HG03442 (cell line): ENCODE measurements around the gene NR2C2AP.
"Not testable (repeated sequence)": the region's sequence is repeated elsewhere in the genome, so short reads cannot be mapped to it uniquely, and the experiment has no call there.

Experiments
- ATAC-seq: cut with Tn5 transposase; IDR thresholded peaks from one replicate; pipeline ENCODE4 v1.9.1; 2021; ENCODE audit warnings: mild to moderate bottlenecking, moderate library complexity; ENCODE audit not compliant: unreplicated experiment

Gene NR2C2AP, protein sequence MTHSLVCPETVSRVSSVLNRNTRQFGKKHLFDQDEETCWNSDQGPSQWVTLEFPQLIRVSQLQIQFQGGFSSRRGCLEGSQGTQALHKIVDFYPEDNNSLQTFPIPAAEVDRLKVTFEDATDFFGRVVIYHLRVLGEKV

DNA sequence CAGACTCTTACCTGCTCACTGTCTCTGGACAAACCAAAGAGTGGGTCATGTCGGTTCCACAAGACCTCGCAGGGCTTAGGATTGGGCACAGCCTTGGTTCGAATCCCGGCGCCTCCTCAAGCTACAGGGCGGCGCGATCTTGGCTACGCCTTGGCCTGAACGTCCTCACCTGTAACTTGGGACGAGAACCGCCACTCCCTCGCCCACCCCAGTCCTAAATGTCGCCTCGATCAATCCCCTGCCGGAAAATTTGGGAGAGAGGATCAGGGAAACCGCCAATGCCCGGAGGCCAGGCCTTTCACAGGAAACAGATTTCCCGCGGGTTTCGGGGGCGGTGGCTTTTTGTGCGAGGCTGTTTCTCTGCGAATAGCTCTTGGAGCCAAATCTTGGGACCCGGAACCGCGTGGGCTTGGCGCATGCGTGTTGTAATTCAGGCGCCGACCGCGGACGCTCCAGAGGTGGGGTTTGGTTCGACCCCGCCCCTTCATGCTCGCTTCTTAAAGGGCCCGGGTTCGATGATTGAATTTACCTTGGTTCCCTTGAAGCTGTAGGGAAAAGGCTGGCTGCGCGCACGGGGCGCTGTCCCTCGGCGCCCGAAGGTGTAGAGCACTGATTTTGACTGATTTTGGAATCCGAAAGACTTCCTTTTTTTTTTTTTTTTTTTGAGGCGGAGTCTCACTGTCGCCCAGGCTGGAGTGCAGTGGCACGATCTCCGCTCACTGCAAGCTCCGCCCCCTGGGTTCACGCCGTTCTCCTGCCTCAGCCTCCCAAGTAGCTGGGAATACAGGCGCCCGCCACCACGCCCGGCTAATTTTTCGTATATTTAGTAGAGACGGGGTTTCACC is at the start of gene NR2C2AP:
Gene NR2C2AP (minus strand): TSS at position 403 of the 845 bp plus-strand sequence. CDS start 354 bp downstream, at position 49.
- ATAC-seq: peak; percentile 70

DNA sequence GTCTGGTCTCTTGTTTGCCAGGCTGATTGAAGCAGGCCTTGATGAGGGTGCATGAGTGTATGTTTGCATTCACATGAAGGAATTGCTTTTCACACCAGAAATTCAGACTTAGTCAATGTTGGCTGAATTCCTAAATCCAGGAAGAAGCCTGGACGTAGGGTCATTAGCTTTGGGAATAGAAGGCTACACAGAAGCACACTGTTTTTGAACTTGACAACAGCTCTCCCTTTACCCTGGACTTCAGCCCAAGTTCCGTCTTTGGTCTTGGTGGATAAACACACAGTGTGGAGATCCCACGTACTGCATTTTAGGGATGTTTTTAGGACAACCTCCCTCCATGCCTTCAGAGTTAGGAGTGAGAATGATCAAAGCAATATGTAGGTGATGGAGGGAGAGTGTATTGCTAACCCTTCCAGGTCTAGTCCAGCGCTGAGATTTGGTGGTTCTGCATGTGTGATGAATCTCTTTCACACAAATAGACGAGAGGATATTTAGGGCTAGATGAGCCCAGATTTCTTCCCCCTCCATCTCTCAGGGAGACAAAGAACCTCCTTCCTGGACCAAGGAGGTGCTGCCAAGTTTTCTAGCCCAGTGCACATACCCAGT is 47.1 kb upstream of the NR2C2AP start:
- ATAC-seq: no peak

DNA sequence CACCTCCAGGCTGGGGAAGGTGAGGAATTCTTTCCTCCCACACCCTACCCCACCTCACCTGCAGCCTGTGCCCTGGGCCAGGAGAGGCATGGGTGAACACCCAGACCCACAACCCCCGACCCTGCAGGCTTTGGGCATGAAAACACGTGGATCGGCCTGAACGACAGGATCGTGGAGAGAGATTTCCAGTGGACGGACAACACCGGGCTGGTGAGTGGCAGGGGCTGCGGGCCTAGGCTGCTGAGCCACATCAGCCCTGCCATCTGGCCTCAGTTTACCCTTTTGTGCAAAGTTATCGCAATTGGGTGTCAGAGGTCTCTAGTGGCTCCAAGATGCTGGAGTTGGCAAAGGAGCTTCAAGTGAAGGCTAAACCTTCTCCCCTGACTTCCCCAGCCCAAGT is 37.3 kb upstream of the NR2C2AP start:
- no peak for ATAC-seq

DNA sequence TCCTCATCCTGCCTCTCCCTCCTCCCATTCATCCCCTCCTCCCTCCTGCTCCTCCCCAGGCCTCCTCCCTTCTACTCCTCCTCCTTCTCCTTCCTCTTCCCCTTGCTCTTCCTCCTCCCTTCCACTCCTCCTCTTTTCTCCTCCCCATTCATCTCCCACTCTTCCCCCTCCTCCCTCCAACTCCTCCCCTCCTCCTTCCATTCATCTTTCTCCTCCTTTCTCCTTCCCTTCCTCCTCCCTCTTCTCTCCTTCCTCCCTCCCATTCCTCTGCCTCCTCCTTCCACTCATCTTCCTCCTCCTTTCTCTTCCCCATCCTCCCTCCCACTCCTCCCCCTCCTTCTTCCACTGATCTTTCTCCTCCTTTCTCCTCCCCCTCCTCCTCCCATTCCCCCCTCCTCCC is 36.5 kb upstream of the NR2C2AP start:
- ATAC-seq: no peak

DNA sequence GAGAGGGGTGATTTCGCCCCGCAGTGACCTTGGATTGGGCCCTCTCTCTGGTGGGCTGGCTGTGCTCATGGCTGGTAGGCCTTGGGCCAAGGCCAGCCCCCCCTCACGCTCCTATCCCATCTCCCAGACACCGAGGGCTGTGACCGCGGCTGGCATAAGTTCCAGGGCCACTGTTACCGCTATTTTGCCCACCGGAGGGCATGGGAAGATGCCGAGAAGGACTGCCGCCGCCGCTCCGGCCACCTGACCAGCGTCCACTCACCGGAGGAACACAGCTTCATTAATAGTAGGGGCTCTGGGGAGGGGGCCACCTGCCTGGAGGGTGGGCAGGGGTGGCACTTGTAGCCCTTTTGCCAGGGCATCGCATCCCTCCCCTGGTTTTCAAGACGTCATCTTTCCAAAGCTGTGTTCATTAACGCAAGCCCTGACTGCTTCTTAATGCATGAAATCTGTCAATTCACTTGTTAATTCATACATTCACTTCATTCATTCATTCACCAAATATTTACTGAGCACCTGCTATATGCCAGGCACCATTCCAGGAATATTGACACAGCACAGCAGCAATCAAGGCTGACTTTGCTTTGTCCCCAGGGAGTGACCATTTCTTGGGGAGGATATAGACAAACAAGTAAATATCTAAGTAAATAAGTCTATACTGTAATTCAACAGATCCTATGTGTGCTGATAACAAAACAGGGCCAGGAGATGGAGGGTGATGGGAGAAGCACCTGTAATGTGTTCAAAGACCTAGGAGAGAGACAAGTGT is 35.1 kb upstream of the NR2C2AP start:
- ATAC-seq: no peak

DNA sequence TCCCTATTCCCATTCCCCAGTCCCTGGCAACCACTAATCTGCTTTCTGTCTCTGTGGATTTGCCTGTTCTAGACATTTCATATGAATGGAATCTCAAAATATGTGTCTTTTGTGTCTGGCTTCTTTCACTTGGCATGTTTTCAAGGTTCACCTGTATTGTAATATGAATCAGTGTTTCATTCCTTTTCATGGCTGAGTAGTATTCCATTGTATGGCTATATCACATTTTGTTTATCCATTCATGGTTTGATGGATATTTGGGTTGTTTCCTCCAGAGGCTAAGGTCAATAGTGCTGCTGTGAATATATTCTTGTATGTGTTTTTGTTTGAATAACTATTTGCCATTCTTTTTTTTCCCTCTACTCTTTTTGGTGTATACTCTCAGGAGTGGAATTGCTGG is 33.0 kb upstream of the NR2C2AP start:
- ATAC-seq: no peak

DNA sequence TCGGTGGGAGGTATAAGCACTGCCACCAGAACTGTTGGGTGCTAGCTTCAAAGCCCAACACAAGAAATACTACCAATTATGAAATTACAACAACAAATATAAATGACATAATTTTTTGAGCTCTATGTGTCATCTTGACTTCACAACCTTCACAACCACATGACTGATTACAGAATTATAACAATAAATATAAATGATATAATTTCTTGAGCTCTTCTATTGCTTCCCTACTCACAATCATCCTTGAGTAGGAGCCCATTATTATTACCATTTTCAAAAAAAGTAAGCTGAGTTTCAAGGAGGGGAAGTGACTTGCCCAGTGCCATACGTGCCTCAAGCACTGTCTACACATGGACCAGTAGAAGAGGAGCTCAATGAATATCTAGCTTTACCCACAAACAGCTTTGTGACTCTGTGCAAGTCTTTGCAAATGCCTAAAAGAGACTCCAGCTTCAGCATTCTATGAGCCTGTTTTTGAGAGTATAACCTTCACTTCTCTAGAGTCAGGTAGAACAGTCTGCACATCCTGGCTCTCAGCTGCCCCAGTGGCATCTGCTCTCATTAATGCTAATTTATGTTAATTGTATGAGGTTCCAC is 31.1 kb upstream of the NR2C2AP start:
- no peak for ATAC-seq

DNA sequence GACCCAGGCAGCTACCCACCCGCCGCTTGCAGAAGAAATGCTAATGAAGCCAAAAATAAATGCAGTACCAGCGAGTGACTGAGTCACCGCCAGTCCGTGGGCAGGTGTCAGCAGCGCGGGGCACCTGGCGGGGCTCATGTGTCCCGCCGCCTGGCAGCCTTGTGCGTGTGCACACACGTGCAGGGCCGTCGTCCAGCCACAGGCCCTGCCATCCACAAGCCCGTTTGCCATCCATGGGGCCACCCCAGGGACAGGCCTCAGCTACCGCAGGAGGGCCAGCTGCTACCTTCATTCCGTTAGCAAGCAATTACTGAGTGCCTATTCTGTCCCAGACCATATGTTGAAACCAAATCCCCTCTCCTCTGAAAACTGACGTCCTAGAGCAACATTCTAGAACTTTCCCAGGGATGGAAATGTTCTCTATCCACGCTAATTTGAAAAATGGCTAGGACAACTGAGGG is 29.1 kb upstream of the NR2C2AP start:
- no peak for ATAC-seq

DNA sequence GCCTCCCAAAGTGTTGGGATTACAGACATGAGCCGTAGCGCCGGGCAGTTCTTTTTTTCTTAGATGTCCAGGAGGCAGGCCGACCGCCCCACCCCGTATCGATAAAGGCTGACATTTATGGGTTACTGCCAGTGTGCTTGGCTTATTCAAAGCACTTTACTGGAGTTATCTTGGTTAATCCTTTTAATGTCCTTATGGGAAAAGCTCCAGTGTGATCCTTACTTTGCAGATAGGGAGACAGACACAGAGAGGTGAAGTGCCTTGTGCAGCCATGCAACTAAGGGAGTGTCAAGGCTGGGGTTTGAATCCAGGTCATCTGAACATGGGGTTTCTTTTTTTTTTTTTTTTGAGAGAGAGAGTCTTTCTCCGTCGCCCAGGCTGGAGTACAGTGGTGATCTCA is 27.8 kb upstream of the NR2C2AP start:
- ATAC-seq: no peak

DNA sequence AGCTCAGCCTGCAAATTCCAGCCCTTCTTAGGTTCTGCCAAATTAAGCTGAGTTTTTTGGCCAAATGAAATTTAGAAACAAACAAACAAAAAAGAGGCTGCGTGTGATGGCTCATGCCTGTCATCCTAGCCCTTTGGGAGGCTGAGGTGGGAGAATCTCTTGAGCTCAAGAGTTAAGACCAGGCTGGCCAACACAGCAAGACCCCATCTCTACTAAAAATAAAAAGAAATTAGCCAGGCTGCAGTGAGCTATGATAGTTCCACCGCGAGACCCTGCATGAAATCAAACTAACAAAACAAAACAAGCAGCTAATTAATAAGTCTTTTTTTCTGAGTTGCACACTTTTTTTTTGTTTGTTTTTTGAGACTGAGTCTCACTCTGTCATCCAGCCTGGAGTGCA is 26.5 kb upstream of the NR2C2AP start:
- ATAC-seq: no peak

DNA sequence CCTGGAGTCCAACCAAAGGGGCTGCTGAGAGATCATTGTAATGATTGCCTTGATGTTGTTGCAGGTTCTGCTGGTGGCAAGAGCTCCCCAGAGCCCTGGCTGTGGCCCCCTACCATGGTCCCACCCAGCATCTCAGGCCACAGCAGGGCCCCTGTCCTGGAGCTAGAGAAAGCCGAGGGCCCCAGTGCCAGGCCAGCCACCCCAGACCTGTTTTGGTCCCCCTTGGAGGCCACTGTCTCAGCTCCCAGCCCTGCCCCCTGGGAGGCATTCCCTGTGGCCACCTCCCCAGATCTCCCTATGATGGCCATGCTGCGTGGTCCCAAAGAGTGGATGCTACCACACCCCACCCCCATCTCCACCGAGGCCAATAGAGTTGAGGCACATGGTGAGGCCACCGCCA is 24.0 kb upstream of the NR2C2AP start:
- no peak for ATAC-seq

DNA sequence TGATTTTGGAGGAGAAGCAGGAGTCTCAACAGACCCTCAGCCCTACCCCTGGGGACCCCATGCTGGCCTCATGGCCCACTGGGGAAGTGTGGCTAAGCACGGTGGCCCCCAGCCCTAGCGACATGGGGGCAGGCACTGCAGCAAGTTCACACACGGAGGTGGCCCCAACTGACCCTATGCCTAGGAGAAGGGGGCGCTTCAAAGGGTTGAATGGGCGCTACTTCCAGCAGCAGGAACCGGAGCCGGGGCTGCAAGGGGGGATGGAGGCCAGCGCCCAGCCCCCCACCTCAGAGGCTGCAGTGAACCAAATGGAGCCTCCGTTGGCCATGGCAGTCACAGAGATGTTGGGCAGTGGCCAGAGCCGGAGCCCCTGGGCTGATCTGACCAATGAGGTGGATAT is 23.4 kb upstream of the NR2C2AP start:
- no peak for ATAC-seq

DNA sequence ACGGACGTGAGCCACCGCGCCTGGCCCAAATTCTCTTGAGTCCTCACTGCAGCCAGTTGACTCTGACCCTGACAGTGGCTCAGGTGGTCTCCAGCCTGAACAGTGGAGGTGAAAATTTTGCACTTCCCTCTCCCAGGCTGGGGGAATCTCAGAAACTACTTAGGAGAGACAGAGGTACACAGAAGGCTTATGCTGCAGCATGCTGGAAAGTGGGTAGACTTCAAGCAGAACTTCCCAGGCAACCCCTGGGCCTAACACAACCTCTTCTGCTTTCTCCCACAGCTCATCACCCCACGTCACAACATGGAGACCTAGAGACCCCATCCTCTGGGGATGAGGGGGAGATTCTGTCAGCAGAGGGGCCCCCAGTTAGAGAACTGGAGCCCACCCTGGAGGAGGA is 23.0 kb upstream of the NR2C2AP start:
- no peak for ATAC-seq

DNA sequence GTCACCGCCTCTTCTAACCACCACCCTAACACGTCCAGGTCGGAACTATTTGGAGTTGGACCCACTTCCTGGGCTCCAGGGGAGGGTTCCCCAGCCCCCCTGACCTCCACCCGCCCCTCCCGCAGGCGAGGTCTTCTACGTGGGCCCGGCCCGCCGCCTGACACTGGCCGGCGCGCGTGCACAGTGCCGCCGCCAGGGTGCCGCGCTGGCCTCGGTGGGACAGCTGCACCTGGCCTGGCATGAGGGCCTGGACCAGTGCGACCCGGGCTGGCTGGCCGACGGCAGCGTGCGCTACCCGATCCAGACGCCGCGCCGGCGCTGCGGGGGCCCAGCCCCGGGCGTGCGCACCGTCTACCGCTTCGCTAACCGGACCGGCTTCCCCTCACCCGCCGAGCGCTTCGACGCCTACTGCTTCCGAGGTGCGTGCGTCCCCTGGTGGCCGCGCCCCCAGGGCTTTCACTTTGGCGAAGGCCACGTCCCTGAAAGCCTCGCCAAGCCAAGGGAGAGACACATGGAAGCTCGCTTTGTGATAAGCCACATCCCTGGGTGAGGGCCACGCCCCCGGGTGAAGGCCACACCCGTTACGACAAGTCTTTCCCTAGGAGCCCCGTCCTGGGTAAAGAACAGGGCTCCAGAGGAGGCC is 21.8 kb upstream of the NR2C2AP start:
- peak; percentile 50 for ATAC-seq

DNA sequence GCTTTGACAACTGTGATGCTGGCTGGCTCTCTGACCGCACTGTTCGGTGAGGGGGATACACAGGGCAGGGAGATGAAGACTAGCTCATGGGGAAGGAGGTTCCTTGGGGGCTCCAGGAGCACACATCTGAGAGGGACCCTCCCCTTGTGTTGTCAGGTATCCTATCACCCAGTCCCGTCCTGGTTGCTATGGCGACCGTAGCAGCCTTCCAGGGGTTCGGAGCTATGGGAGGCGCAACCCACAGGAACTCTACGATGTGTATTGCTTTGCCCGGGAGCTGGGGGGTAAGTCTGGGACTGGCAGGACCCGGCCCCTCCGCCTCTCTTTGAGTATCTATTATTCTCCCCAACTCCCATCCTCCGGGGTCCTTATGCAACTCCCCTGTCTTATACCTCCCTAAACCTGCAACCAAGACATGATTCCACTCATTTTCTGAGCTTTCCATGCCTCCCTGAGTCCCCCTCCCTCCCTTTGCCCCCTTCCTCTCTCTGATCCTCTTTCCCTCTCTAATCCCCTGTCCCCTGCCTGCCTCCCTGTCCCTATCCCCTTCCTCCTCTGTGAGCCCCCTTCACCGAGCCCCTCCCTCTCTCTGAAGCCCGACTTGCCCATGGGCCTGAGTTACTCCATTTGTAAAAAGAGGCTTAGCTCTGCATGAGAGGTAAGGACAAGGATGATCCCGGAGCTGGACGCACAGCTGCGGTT is 21.1 kb upstream of the NR2C2AP start:
- no peak for ATAC-seq

DNA sequence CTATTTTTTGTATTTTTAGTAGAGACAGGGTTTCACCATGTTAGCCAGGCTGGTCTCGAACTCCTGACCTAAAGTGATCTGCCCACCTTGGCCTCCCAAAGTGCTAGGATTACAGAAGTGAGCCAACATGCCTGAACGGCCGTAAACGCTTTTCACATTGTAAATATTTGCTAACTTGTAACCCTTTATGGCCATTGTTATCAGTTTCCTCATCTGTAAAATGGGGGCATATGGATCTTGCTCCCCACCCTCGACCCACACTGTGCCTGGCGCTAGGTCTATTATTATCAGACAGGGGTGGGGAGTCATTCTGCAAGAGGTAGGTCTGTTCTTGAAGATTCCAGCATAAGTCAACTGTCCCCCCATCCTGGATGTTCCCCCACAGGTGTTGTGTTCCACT is 20.4 kb upstream of the NR2C2AP start:
- ATAC-seq: no peak

DNA sequence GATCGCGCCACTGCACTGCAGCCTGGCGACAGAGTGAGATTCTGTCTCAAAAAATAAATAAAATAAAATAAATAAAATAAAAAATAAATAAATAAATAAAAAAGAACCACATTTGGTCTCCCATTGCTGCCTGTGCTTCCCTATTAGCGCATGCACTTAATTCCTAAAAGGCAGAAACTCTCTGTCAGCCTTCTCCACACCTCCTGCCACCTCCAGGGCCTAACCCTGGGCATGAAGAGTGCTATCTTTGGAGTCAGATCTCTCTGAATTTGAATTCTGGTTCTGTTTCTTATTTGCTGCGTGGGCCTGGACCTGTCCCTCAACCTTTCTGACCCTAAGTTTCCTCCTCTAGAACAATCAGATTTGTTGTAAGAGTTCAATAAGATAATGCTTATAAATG is 19.8 kb upstream of the NR2C2AP start:
- ATAC-seq: no peak

DNA sequence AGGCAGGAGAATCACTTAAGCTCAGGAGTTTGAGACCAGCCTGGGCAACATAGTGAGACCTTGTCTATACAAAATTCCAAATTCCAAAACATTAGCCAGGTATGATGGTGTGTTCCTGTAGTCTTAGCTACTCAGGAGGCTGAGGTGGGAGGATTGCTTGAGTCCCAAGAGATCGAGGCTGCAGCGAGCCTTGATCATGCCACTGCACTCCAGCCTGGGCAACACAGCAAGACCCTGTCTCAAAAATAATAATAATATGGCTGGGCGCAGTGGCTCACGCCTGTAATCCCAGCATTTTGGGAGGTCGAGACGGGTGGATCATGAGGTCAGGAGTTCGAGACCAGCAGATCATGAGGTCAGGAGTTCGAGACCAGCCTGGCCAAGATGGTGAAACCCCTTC is 17.8 kb upstream of the NR2C2AP start:
- ATAC-seq: not testable (repeated sequence)

DNA sequence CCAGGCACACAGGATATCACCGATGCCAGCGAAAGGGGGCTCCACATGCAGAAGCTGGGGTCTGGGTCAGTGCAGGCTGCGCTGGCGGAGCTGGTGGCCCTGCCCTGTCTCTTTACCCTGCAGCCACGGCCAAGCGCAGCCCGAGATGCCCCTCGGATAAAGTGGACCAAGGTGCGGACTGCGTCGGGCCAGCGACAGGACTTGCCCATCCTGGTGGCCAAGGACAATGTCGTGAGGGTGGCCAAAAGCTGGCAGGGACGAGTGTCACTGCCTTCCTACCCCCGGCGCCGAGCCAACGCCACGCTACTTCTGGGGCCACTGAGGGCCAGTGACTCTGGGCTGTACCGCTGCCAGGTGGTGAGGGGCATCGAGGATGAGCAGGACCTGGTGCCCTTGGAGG is 15.7 kb upstream of the NR2C2AP start:
- ATAC-seq: no peak

DNA sequence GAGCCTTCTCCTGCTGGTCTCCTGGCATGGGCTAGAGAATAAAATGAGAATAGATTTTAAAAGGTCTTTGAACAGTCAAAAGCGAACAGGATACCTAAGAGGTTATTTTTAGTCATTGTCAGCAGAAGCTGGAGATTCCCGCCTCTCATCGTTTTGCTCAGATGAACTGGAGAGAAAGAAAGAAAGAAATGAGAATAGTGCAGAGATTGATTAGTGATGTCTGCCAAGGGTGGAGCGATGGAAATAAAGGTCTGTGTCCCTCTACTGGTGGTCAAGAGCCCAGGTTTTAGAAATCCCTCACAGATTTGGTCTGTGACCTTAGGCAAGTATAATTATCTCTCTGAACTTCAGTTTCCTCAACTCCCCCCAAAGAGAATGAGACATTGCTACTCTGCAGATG is 13.9 kb upstream of the NR2C2AP start:
- ATAC-seq: no peak
